Measurements from ENCODE around the gene CCDC92.
A peak's percentile ranks its signal among the peaks of the same experiment; 100 is the strongest.
"Not testable (repeated sequence)": the region's sequence is repeated elsewhere in the genome, so short reads cannot be mapped to it uniquely, and the experiment has no call there.

CCDC92 gene

DNA sequence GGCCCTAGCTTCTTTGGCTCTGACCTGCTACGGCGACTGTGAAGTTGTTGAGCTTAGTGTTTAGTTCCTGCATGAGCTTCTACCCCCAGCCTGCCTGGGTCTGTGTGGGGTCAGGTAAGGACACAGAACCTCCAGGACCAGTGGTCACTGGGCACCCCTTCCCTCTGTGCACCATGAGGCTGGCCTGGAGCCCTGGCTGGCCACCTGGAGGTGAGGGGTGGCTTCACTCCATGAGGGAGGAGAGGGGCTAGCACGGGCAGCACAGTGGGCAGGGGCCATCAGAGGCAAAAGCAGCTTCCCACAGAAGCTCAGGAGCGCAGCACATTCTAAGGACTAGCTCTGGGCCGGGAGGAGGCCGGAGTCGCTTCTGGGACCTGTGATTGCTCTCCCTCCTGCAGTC is 36.7 kb downstream of the CCDC92 start:
- DNase-seq: no peak

DNA sequence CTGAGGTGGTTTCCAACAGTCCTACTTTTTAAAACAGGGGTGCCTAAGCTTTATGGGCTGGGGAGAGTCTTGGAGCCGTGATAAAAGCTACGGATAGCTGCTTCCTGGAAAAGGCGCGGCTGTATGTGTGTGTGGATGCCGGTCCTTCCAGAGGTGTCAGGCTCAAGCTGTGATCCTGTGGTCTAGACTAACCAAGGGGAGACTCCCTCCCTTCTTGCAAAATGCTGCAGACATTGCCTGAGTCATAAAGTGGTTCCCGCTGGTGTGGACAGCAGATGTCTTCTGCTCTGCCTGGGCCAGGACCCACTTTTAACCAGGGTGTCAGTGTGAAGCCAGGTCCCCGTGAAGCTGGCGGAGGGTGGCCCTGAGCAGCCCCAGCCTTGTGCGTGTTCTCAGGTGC is 37.8 kb downstream of the CCDC92 start:
- DNase-seq: peak; percentile 92

GRCh38 chr12:123934016-123934620 is 38.5 kb downstream of the CCDC92 start:
- no peak for DNase-seq

- DNase-seq: no peak
Measured at GRCh38 chr12:123933214-123933613, 39.4 kb downstream of the CCDC92 start.

DNA sequence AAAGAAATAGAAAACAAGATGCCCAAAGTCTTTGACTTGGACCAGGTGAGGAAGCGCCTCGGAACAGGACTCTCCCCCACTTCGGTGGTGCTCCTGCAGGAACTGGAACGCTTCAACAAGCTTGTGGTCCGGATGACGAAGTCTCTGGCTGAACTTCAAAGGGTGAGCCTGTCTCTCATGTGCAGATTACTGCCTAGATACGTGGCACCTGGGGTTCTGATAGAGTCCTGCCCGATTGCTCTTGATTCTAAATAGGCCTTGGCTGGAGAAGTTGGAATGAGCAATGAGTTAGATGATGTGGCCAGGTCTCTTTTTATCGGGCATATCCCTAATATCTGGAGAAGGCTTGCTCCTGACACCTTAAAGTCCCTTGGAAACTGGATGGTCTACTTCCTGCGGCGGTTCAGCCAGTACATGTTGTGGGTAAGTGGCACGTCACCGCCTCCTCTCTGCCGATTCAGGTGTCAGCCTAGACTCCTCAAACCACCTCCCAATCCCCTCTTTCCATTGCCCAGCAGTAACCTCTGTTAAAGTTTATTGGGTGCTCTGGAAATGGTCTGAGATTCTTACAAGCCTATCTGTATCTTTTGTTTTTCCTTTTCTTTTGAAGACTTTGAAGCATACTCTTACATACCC is 40.8 kb downstream of the CCDC92 start:
- DNase-seq: no peak

DNA sequence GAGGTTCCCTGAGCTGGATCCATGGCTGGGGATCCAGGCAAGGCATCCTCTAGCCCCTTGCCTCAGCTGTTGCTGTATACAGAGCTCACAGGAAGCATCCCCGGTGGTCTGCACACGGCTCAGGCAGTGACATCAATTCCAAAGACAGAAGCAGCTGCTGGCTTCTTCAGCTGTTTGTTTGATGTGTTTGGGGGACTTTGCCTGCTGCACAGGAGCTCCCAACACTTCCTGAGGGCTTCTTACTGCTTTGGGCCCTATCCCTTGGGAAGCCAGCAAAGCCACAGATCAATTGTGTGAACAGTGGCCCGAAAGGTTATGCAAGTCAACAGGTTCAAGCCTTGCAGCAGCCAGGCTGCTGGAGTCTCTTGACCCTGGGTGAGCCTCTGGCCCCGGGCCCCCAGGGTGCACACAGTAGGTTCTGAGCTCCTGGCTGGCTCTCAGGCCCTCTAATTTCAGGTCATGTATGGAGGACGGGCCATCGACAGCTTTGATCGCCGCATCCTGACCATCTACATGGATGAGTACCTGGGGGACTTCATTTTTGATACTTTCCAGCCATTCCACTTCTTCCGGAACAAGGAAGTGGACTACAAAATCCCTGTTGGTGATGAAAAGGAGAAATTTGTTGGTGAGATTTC is 42.6 kb downstream of the CCDC92 start:
- no peak for DNase-seq

GRCh38 chr12:123928897-123929296 is 43.7 kb downstream of the CCDC92 start:
- no peak for DNase-seq

DNA sequence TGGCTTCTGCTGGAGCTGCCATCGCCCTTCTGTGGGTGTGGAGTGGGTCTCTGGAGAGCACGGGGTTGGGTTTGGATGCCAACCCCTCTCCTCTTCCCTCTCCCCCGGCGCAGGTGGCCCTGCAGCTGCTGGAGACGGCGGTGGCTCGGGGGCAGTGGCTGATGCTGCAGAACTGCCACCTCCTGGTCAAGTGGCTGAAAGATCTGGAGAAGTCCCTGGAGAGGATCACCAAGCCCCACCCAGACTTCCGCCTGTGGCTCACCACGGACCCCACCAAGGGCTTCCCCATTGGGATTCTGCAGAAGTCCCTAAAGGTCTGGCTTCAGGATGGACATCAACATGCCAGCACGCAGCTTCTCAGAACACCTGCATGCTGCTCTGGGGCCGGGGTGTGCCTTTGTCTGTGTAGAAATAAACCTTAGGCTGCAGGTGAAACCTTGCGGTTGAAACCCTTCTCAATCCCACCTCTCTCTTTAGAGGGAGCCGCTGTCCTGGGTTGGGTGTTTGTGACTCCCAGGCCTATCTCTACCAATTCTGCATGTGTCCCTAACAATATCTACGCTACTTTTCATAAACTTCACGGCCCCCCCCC is 44.3 kb downstream of the CCDC92 start:
- peak; percentile 61 for DNase-seq

GRCh38 chr12:123924539-123924938 is 48.1 kb downstream of the CCDC92 start:
- DNase-seq: no peak

GRCh38 chr12:123923927-123924326 is 48.7 kb downstream of the CCDC92 start:
- DNase-seq: no peak

GRCh38 chr12:123923038-123923437 is 49.6 kb downstream of the CCDC92 start:
- DNase-seq: no peak

- no peak for DNase-seq
Measured at GRCh38 chr12:123919980-123920360, 52.7 kb downstream of the CCDC92 start.

- no peak for DNase-seq
Measured at GRCh38 chr12:123917337-123917850, 55.2 kb downstream of the CCDC92 start.

- no peak for DNase-seq
Measured at GRCh38 chr12:123916729-123917128, 55.9 kb downstream of the CCDC92 start.

GRCh38 chr12:123914726-123915333 is 57.8 kb downstream of the CCDC92 start:
- no peak for DNase-seq

GRCh38 chr12:123912415-123913380 is 59.9 kb downstream of the CCDC92 start:
- no peak for DNase-seq

DNA sequence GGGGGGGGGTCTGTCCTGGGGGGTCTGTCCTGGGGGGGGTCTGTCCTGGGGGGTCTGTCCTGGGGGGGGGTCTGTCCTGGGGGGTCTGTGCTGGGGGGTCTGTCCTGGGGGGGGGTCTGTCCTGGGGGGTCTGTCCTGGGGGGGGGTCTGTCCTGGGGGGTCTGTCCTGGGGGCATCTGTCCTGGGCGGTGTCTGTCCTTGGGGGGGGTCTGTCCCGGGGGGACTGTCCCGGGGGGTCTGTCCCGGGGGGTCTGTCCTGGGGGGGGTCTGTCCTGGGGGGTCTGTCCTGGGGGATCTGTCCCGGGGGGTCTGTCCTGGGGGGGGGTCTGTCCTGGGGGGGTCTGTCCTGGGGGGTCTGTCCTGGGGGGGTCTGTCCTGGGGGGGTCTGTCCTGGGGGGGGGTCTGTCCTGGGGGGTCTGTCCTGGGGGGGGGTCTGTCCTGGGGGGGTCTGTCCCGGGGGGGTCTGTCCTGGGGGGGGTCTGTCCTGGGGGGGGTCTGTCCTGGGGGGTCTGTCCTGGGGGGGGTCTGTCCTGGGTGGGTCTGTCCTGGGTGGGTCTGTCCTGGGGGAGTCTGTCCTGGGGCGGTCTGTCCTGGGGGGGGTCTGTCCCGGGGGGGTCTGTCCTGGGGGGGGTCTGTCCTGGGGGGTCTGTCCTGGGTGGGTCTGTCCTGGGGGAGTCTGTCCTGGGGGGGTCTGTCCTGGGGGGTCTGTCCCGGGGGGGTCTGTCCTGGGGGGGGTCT is 60.8 kb downstream of the CCDC92 start:
- not testable (repeated sequence) for DNase-seq

DNA sequence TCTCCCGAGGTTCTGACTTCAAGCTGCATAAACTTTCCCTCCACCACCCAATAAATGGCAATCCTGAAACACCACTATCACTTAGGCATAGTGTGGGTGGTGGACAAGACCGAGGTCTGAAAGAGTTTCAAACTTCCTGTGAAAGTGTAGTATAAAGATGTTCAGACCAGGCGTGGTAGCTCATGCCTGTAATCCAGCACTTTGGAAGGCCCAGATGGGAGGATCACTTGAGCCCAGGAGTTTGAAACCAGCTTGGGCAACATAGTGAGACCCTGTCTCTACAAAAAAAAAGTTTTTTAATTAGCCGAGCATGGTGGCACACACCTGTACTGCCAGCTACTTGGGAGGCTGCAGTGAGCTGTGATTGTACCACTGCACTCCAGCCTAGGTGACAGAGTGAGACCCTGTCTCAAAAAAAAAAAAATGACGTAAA is 61.9 kb downstream of the CCDC92 start:
- DNase-seq: no peak

DNA sequence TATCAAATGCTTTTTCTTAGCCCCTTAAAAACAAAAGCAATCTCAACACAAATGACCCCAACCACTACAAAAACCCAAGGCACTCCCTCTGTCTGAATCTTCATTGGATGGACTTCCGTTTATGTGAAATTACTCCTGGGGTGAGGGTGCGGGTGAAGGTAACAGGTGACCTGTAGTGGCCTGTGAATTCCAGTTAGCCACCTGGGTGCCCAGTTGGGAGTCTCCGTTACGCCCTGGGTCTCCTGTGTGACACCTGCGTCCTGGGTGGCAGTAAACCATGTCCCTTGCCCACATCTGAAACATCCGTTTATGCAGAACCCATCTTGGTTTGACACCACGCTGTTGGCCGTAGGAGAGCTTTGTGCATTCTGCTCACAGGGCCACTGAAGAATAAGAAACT is 62.6 kb downstream of the CCDC92 start:
- DNase-seq: no peak

DNA sequence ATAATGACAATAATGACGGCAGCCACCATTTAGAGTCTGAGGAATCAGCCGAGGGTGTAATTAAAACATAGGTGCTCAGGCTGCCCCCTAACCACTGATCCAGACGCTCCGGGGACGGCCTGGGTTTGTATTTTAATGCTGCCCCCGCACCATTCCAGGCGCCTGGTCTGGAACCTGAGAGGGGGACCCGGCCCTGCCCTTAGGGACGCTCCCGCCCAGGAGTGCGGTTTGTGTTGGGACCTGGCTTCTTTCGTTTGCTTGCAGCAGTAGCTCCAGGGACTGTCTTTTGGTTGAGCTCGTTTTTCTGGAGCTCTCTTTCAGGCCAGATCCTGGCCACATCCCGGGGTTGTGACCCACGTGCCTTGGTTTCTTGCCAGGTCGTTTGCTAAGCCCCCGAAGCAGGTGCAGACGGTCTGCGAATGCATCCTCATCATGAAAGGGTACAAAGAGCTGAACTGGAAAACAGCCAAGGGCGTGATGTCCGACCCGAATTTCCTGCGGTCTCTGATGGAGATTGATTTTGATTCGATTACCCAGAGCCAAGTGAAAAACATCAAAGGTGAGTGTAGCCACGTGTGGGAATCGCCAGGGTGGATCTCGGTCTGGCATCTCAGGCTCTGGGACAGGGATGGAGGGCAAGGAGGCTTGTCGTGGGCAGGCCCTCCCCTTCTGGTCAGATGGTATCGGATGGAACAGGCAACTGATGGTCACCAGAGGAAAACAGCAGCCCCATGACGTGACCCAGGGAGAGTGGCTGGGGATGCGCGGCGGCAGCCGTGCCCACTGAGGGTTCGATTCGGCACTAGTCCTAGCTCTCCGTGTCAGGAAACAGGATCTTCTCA is 63.5 kb downstream of the CCDC92 start:
- no peak for DNase-seq

Data from MV-4-11 (cell line).